Eye (tissue), 1 donor: ENCODE results near the gene EVI5.
A peak's percentile ranks its signal among the peaks of the same experiment; 100 is the strongest.

Source experiments
- DNase-seq: peaks from one replicate; pipeline ENCODE4 v3.0.0-alpha.2; 2015

EVI5 gene

DNA sequence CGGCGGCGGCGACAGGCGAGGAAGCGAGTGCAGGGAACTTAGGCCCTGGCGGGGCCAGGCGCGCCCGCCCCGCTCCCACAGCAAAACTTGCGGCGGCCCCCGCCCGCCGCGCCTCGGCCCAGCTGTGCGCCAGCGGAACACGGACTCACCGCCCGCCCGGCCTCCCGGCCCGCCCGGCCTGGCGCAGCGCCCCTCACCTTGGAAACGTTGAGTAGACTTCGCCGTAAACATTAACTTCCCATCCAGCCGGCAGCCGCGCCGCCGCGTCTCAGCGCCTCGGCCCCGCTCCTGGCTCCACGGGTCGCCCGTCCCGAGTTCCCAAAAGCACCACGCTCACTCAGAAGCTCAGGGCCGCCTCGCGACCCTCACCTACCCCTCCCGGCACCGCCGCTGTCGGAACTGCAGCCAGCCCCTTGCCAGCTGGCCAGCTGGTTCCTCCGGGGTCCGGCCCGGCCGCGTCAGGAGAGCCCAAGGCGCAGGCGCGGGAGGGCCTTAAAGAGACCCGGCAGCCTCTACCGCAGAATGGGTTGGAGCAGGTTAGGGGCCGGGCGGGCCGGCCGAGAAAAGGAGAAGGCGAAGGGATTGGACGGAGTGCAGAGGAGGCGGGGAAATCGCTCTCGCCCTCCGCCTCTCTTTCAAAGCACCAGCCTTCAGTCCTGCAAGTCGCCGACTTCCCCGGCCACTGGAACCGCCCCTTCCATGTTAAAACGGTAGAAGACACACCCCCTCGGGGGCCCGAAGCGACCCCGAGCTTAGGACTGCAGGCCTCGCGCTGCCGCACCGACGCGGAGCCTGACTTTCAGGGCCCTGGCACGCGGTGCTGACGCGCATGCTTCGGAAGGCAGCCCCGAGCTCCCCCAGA lies at the start of gene EVI5:
EVI5 (minus strand) TSS at position 470 of the 862 bp plus-strand sequence. CDS start 48,562 bp downstream, outside the sequence.
- DNase-seq = peak; percentile 98

GRCh38 chr1:92834617-92835016 lies 49.7 kb upstream of the EVI5 start:
- no peak for DNase-seq

DNA sequence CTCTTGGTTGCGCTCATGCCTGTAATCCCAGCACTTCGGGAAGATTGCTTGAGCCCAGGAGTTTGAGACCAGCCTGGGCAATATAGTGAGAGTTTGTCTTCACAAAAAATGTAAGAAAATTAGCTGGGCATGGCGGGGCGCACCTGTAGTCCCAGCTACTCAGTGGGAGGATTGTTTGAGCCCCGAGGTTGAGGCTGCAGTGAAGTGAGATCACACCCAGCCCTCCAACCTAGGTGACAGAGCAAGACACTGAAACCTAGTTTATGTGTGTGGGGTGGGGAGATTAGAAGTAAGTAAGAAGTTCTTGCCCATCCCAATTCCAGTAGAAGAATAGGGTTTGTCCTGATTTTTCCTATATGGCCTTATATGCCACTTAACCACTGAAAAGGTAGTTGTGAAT lies 48.9 kb upstream of the EVI5 start:
- DNase-seq = no peak

GRCh38 chr1:92832537-92833114 lies 47.7 kb upstream of the EVI5 start:
- no peak for DNase-seq

DNA sequence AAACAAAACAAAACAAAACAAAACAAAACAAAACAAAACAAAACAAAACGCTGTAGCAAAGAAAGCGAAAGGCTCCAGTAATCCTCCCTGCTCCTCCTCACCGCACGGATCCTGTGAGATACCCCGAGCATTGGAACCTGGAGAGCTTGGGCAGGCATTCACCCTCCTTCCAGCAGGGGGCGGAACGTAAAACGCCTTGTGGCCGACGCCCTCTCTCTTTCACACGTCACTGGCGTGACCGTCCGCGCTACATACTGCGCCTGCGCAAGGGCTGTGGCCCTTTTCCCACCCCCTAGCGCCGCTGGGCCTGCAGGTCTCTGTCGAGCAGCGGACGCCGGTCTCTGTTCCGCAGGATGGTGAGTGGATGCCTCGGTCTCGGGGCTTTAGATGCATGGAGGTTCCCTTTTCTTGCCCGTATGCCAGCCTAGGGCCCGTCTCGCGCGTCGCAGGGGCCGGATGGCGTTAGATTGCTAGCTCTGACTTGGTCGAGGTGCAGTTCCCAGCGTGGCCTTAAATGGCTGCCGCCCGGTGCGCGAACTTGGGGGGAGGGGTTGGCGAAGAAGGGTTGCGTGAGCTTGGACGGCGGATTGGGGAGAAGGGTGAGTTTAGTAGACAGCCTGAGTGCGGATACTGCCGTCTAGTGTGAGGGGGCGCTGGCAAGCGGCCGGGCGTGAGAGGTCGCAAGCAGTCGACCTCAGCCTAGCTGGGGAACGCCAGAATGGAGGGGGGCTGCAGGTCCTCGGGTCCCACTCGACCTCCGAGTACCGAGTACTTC lies 47.0 kb upstream of the EVI5 start, which contains the start of gene RPL5:
RPL5 (plus strand) TSS at position 279 of the 775 bp plus-strand sequence; CDS start at position 354, 75 bp downstream.
- peak; percentile 100 for DNase-seq

- no peak for DNase-seq
Observed at GRCh38 chr1:92831368-92831761, 46.5 kb upstream of the EVI5 start.

DNA sequence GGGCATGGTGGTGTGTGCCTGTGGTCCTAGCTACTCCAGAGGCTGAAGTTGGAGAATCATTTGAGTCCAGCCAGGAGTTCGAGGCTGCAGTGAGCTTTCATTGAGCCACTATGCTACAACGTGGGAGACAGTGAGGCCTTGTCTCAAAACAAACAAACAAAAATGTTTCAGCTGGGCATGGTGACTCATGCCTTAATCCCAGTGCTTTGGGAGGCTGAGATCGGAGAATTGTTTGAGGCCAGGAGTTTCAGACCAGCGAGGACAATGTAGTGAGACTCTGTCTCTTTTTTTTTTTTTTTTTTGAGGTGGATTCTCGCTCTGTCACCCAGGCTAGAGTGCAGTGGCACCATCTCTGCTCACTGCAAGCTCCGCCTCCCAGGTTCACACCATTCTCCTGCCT lies 41.9 kb upstream of the EVI5 start:
- DNase-seq = no peak

- no peak for DNase-seq
Observed at GRCh38 chr1:92822879-92823278, 38.0 kb upstream of the EVI5 start.

GRCh38 chr1:92820551-92820950 lies 35.6 kb upstream of the EVI5 start:
- DNase-seq = no peak

DNA sequence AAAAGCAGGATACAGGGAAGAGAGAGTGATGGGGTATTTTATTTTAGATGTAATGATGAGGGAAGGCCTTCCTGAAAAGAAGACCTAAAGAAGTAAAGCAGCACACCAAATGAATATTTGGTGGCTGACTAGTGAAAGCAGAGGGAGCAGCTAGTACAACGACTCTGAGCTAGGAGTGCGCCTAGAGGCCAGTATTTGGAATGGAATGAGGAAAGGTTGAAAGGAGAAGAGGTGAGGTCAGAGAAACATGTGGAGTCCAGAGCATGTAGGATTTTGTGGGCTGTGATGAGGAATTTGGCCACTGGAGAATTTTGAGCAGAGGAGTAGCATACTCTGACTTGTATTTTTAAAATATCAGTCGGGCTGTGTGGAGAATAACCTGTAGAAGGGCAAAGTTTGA lies 35.1 kb upstream of the EVI5 start:
- no peak for DNase-seq

DNA sequence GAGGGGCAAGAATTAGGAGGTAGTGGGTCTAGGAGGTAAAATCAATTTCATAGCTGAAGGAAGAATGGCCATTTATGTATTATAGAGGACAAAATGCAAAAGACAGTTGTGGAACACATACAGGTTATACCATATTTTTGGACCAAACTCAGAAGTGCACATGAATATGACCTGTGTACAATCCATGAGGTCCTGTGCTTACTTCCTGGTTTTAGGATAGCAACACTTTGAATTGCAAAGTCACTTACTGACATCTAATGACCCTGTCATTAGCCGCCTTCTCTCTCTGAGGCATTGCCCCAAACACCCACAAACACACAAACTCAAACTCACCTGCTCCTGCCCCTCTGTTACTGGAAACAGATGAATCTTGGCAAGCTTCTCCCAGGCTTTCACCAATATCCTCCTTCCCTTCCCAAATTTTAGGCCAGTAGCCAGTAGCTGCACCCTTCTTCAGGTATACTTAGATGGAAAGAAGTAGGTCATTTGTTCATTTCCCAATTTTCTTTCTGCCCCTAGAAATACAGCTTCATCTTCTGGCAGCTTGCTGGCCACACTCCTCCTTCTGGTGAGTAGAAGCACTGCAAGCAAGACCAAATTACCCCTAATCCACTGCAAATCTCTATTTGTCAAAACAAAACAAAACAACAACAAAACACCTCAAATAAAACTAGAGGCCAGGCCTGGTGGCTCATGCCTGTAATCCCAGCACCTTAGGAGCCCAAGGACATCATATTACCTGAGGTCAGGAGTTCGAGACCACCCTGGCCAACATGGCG lies 33.3 kb upstream of the EVI5 start:
- DNase-seq = no peak

DNA sequence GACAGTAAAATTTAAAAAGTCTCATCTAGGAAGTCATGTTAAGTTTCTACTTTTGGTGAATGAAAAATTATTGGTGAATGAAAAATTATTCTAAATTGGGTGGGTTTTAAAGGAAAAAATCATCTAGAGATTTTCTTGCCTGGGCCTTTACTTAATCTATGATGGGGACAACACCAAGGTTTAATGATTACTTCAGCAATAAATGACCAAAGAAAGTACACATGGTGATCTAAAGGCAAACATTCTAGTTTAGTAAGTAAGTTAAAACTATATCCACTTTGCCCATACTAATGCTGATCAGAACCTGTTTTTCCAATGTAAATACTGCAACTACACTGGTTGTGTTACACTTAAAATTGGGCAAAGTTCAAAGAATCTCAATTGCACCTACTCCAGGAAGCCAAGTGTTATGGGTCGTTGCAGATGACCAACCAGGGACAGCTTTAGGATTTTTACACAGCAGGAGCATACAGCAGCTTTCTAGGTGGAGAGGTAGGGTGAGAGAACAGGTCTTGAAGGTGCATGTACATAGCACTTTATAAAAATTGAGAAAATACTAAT lies 32.3 kb upstream of the EVI5 start:
- no peak for DNase-seq

GRCh38 chr1:92816732-92817131 lies 31.8 kb upstream of the EVI5 start:
- DNase-seq = no peak

DNA sequence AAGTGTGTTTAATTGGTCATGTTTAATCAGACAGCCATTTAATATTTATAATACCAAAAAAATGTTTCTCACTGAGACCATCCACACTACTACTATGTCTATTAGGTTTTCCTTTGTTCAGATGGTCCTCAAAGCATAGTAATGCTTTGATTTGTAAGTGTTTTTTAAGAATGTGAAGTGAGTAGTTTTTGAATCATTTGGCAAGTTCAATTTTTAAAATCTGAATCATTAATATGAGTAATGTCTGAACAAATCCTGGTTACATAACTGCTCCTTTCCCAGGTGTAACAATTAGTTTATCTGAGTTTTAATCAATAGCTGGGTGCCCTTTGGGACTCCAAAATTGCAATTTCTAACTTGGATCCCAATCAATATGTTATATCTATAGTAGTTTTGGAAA lies 23.5 kb upstream of the EVI5 start:
- no peak for DNase-seq

- DNase-seq = no peak
Observed at GRCh38 chr1:92805216-92805615, 20.3 kb upstream of the EVI5 start.

GRCh38 chr1:92804721-92805201 lies 19.9 kb upstream of the EVI5 start:
- peak; percentile 50 for DNase-seq

DNA sequence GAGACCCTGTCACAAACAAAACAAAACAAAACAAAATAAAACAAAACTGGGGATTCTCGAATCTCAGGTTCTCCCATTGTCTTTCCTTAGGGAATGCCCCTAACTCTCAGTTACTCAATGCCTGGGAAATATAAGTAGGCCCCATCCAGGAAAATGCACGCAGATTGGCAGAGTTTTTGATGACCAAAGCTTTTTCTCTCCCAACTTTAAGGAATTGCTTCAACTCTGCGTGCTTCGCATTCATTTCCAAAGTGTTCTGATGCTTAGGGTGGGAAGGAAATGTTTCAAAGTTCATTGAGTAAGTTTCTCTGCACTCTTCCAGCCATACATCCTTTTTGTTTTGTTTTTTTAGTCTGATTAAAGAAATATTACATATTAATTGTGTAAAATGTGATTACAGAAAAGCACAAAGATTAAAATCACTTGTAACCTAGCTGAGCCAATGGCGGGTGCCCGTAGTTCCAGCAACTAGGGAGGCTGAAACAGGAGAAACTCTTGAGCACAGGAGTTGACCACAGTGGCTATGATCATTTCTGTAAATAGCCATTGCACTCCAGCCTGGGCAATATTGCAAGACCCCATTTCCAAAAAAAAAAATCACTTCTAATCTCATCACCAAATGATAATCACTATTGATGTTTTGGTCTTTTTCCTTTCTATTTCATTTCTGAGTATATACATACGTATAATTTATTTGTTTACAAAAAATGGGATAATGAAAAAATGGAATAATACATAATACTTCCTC lies 18.4 kb upstream of the EVI5 start:
- no peak for DNase-seq

DNA sequence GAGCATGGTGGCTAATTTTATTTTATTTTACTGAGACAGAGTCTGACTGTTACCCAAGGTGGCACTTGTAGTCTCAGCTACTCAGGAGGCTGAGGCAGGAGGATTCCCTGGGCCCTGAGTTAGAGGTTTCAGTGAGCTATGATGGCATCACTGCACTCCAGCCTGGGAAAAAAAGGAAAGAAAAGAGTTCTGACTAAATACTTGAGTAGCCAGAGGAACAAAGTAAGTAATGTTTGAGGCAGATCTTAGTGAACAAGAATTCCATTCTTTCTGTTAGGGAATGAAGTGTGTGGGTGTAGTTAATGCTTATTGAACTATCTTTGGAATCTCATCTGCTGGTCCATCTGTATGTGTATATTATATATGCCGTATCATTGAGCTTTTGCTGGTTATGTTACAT lies 13.1 kb upstream of the EVI5 start:
- no peak for DNase-seq

GRCh38 chr1:92797297-92797696 lies 12.4 kb upstream of the EVI5 start:
- no peak for DNase-seq

DNA sequence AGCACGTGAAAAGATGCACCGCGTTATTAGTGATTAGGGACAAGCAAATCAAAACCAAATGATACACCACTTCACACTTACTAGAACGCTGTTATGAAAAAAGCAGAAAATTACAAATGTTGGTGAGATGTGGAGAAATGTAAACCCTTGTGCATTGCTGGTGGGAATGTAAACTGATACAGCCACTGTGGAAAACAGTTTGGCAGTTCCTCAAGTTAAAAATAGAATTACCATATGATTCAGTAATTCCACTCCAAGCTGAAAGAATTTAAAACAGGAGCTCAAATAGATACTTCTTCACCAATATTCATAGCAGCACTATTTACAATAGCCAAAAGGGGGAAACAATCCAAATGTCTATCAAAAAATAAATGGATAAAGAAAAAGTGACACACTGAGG lies 10.3 kb upstream of the EVI5 start:
- no peak for DNase-seq

DNA sequence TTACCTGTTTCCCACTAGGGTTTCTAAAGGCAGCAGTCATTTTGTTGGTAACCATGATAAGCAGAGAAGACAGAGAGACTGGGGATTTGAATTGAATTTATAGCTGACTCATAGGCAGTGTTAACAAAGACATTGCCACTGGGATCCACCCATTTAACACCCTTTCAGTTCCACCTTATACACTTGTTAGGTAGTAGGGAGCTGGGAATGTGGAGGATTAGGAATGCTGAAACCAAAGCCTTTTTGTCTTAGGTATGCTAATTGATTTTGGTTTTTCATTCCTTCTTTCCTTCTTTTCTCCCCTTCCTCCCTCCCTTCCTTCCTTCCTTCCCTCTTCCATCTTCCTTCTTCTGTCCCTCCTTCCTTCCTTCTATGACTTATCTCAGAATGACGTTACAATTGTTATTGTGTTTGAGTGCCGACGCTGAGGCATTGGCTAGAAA lies 7.5 kb upstream of the EVI5 start:
- no peak for DNase-seq
